ENCODE results near the gene CST4.
"Not testable (repeated sequence)": the region's sequence is repeated elsewhere in the genome, so short reads cannot be mapped to it uniquely, and the experiment has no call there.

Gene CST4

DNA sequence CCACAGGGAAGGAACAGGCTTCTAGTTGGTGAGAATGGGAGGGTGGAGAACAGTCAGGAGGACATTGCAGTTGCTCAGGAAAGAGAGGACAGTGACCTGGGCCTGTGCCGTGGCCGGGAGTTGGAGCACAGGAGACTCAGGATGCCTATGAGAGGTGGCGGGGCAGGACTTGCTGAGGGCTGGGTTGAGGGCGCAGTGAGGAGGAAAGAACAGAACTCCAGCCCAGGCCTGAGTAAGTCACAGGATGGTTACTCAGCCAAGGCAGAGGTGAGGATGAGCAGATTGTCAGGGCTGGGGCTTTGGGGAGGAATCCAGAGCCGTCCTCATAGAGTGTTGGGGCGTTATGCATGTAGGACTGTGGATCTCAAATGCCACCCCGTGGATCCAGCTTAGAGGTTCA, 21.2 kb downstream of the CST4 start:
- no peaks in the 10 kb centered on the region for H3K27me3 ChIP-seq (ENCODE audit: control insufficient read depth, insufficient read depth, low read length)
- H3K4me3 ChIP-seq (ENCODE audit: low read length): no peak overlapping the region
- H3K36me3 ChIP-seq (ENCODE audit: control insufficient read depth, insufficient read depth, low read length): no peaks in the 10 kb centered on the region
- no peak overlapping the region for H3K9ac ChIP-seq (ENCODE audit: low read length)
- no peaks in the 10 kb centered on the region for H3K9me3 ChIP-seq (ENCODE audit: control insufficient read depth, low read length)
- no peaks in the 10 kb centered on the region for H3K4me1 ChIP-seq (ENCODE audit: control insufficient read depth, insufficient read depth, low read length)

- no peak overlapping the region for H3K9ac ChIP-seq (ENCODE audit: low read length)
- no peaks in the 10 kb centered on the region for H3K9me3 ChIP-seq (ENCODE audit: control insufficient read depth, low read length)
- no peak overlapping the region for H3K4me3 ChIP-seq (ENCODE audit: low read length)
- H3K4me1 ChIP-seq (ENCODE audit: control insufficient read depth, insufficient read depth, low read length): no peaks in the 10 kb centered on the region
- no peaks in the 10 kb centered on the region for H3K27me3 ChIP-seq (ENCODE audit: control insufficient read depth, insufficient read depth, low read length)
- H3K36me3 ChIP-seq (ENCODE audit: control insufficient read depth, insufficient read depth, low read length): no peaks in the 10 kb centered on the region
Measured at GRCh38 chr20:23666698-23667097, 22.1 kb downstream of the CST4 start.

GRCh38 chr20:23666189-23666588, 22.6 kb downstream of the CST4 start:
- no peaks in the 10 kb centered on the region for H3K27me3 ChIP-seq (ENCODE audit: control insufficient read depth, insufficient read depth, low read length)
- no peaks in the 10 kb centered on the region for H3K9me3 ChIP-seq (ENCODE audit: control insufficient read depth, low read length)
- no peaks in the 10 kb centered on the region for H3K36me3 ChIP-seq (ENCODE audit: control insufficient read depth, insufficient read depth, low read length)
- H3K9ac ChIP-seq (ENCODE audit: low read length): no peak overlapping the region
- no peak overlapping the region for H3K4me3 ChIP-seq (ENCODE audit: low read length)
- H3K4me1 ChIP-seq (ENCODE audit: control insufficient read depth, insufficient read depth, low read length): no peaks in the 10 kb centered on the region

- H3K27me3 ChIP-seq (ENCODE audit: control insufficient read depth, insufficient read depth, low read length): no peaks in the 10 kb centered on the region
- H3K4me1 ChIP-seq (ENCODE audit: control insufficient read depth, insufficient read depth, low read length): peaks cover 2% of the 10 kb centered on the region
Measured at GRCh38 chr20:23664954-23665353, 23.9 kb downstream of the CST4 start.

GRCh38 chr20:23664046-23664445, 24.8 kb downstream of the CST4 start:
- not testable (repeated sequence) for H3K27me3 ChIP-seq (ENCODE audit: control insufficient read depth, insufficient read depth, low read length); H3K36me3 ChIP-seq (ENCODE audit: control insufficient read depth, insufficient read depth, low read length); H3K4me1 ChIP-seq (ENCODE audit: control insufficient read depth, insufficient read depth, low read length); H3K9ac ChIP-seq (ENCODE audit: low read length); H3K4me3 ChIP-seq (ENCODE audit: low read length); H3K9me3 ChIP-seq (ENCODE audit: control insufficient read depth, low read length)

More at GRCh38 chr20:23664954-23665353, 23.9 kb downstream of the CST4 start:
- Histone ChIP-seq H3K4me3 (ENCODE audit: low read length) (no peak overlapping the region), H3K9ac (ENCODE audit: low read length) (no peak overlapping the region), H3K9me3 (ENCODE audit: control insufficient read depth, low read length) (no peaks in the 10 kb centered on the region), H3K36me3 (ENCODE audit: control insufficient read depth, insufficient read depth, low read length) (no peaks in the 10 kb centered on the region)

- peaks cover 4% of the 10 kb centered on the region for H3K4me1 ChIP-seq (ENCODE audit: control insufficient read depth, insufficient read depth, low read length)
- H3K36me3 ChIP-seq (ENCODE audit: control insufficient read depth, insufficient read depth, low read length): no peaks in the 10 kb centered on the region
- no peak overlapping the region for H3K4me3 ChIP-seq (ENCODE audit: low read length)
- no peak overlapping the region for H3K9ac ChIP-seq (ENCODE audit: low read length)
- H3K27me3 ChIP-seq (ENCODE audit: control insufficient read depth, insufficient read depth, low read length): no peaks in the 10 kb centered on the region
- no peaks in the 10 kb centered on the region for H3K9me3 ChIP-seq (ENCODE audit: control insufficient read depth, low read length)
Measured at GRCh38 chr20:23663180-23663579, 25.7 kb downstream of the CST4 start.

- H3K4me1 ChIP-seq (ENCODE audit: control insufficient read depth, insufficient read depth, low read length): peaks cover 4% of the 10 kb centered on the region
- no peaks in the 10 kb centered on the region for H3K9me3 ChIP-seq (ENCODE audit: control insufficient read depth, low read length)
- H3K4me3 ChIP-seq (ENCODE audit: low read length): no peak overlapping the region
- H3K9ac ChIP-seq (ENCODE audit: low read length): no peak overlapping the region
- no peaks in the 10 kb centered on the region for H3K36me3 ChIP-seq (ENCODE audit: control insufficient read depth, insufficient read depth, low read length)
- no peaks in the 10 kb centered on the region for H3K27me3 ChIP-seq (ENCODE audit: control insufficient read depth, insufficient read depth, low read length)
Measured at GRCh38 chr20:23662276-23662870, 26.5 kb downstream of the CST4 start.

- Histone ChIP-seq H3K27me3 (ENCODE audit: control insufficient read depth, insufficient read depth, low read length) (no peaks in the 10 kb centered on the region), H3K4me3 (ENCODE audit: low read length) (no peak overlapping the region), H3K9me3 (ENCODE audit: control insufficient read depth, low read length) (no peaks in the 10 kb centered on the region), H3K36me3 (ENCODE audit: control insufficient read depth, insufficient read depth, low read length) (no peaks in the 10 kb centered on the region), H3K9ac (ENCODE audit: low read length) (no peak overlapping the region), H3K4me1 (ENCODE audit: control insufficient read depth, insufficient read depth, low read length) (peaks cover 4% of the 10 kb centered on the region)
Measured at GRCh38 chr20:23661002-23661429, 27.8 kb downstream of the CST4 start.

DNA sequence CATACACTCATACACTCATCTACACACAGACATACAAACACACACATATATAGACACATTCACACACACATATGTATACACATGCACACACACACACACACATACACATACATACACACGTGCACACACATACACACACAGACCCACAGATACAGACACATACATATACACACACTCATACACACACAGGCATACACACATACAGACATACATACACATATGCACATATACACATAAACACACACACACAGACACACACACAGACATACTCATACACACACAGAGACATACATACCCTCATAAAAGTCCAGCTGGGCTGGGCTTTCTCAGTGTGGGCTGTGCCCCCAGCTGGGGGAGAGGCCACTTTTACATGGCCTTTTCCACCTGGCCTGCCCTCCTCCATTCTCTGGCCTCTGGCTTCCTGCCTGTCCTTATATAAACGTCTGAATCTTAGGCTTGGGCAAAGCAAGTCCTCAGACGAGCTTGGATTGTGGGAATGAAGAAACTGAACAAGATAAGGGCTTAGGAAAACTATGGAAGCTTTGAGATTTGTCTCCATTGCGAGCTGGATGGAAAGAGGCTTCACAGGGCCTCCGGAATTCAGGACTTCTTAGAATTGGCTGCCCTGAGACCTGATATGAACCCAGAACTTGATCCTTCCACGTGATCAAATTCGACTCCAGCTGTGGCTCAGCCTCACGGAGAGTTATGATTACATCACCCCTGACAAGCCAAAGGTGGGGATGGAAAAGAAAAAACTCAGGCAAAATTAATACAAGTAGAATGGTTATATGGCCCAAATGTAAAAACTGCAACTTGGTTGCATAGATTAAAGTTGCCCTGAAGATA, 28.6 kb downstream of the CST4 start:
- H3K9me3 ChIP-seq (ENCODE audit: control insufficient read depth, low read length): no peaks in the 10 kb centered on the region
- H3K36me3 ChIP-seq (ENCODE audit: control insufficient read depth, insufficient read depth, low read length): no peaks in the 10 kb centered on the region
- H3K27me3 ChIP-seq (ENCODE audit: control insufficient read depth, insufficient read depth, low read length): no peaks in the 10 kb centered on the region
- H3K4me1 ChIP-seq (ENCODE audit: control insufficient read depth, insufficient read depth, low read length): peaks cover 4% of the 10 kb centered on the region
- H3K9ac ChIP-seq (ENCODE audit: low read length): no peak overlapping the region
- H3K4me3 ChIP-seq (ENCODE audit: low read length): no peak overlapping the region

DNA sequence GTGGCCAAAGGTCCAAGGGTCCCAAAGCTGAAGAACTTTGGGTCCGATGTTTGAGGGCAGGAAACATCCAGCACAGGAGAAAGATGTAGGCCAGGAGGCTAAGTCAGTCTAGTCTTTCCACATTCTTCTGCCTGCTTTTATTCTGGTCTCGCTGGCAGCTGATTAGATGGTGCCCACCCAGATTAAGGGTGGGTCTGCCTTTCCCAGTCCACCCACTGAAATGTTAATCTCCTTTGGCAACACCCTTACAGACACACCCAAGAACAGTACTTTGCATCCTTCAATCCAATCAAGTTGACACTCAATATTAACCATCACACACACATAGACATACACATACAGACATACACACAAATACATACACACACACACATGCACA, 29.2 kb downstream of the CST4 start:
- not testable (repeated sequence) for H3K4me1 ChIP-seq (ENCODE audit: control insufficient read depth, insufficient read depth, low read length); H3K4me3 ChIP-seq (ENCODE audit: low read length); H3K9me3 ChIP-seq (ENCODE audit: control insufficient read depth, low read length); H3K9ac ChIP-seq (ENCODE audit: low read length); H3K27me3 ChIP-seq (ENCODE audit: control insufficient read depth, insufficient read depth, low read length); H3K36me3 ChIP-seq (ENCODE audit: control insufficient read depth, insufficient read depth, low read length)

- peaks cover 4% of the 10 kb centered on the region for H3K4me1 ChIP-seq (ENCODE audit: control insufficient read depth, insufficient read depth, low read length)
- H3K4me3 ChIP-seq (ENCODE audit: low read length): no peak overlapping the region
Measured at GRCh38 chr20:23658989-23659609, 29.7 kb downstream of the CST4 start.

GRCh38 chr20:23658336-23658735, 30.5 kb downstream of the CST4 start:
- no peak overlapping the region for H3K9ac ChIP-seq (ENCODE audit: low read length)
- H3K9me3 ChIP-seq (ENCODE audit: control insufficient read depth, low read length): no peaks in the 10 kb centered on the region
- H3K4me1 ChIP-seq (ENCODE audit: control insufficient read depth, insufficient read depth, low read length): peaks cover 4% of the 10 kb centered on the region
- no peak overlapping the region for H3K4me3 ChIP-seq (ENCODE audit: low read length)
- H3K27me3 ChIP-seq (ENCODE audit: control insufficient read depth, insufficient read depth, low read length): no peaks in the 10 kb centered on the region
- H3K36me3 ChIP-seq (ENCODE audit: control insufficient read depth, insufficient read depth, low read length): no peaks in the 10 kb centered on the region

More at GRCh38 chr20:23658989-23659609, 29.7 kb downstream of the CST4 start:
- no peaks in the 10 kb centered on the region for H3K27me3 ChIP-seq (ENCODE audit: control insufficient read depth, insufficient read depth, low read length)
- no peaks in the 10 kb centered on the region for H3K9me3 ChIP-seq (ENCODE audit: control insufficient read depth, low read length)
- no peak overlapping the region for H3K9ac ChIP-seq (ENCODE audit: low read length)
- H3K36me3 ChIP-seq (ENCODE audit: control insufficient read depth, insufficient read depth, low read length): no peaks in the 10 kb centered on the region

All from mucosa of stomach (tissue), 1 donor.